Smooth muscle cell of the coronary artery (primary cell): ENCODE results near the gene YPEL3. TPM values are rescaled to one million over a fixed set of nuclear protein-coding genes. Genes with fewer than 3 reads are reported as not detected.

Experiments
- total RNA-seq: library from RNA; depleted of rRNA; stranded (reverse); fragments of >200 nt; gene quantifications from 2 replicates; pipeline ENCODE4 v1.2.3, GENCODE V29; 2014; ENCODE audit warnings: low replicate concordance

Gene YPEL3
- total RNA-seq, result 8.1 and 11.5 TPM in 2 replicates

GRCh38 chr16:30096105-30096861 lies at the start of gene YPEL3:
YPEL3 (minus strand) TSS chr16:30096213; CDS start chr16:30095482, 731 bp downstream.

GRCh38 chr16:30113031-30113710 lies 17.2 kb upstream of the YPEL3 start, which contains the start of gene GDPD3:
GDPD3 (minus strand) TSS chr16:30113537; CDS start chr16:30113478, 59 bp downstream.

GRCh38 chr16:30091474-30092372 lies 4.3 kb downstream of the YPEL3 start, which contains the start of gene TBX6:
TBX6 (minus strand) TSS chr16:30091924; CDS start chr16:30091193, 731 bp downstream.

GRCh38 chr16:30075503-30076275 lies 20.3 kb downstream of the YPEL3 start, which contains the start of gene PPP4C:
PPP4C (plus strand) TSS chr16:30075994; CDS start chr16:30076378, 384 bp downstream.

GRCh38 chr16:30065102-30065942 lies 30.7 kb downstream of the YPEL3 start, which contains the start of gene ALDOA:
ALDOA (plus strand) TSS chr16:30065760; CDS start chr16:30066898, 1,138 bp downstream.

Other genes with a start within 250 kb of the YPEL3 start
- 65.0 and 80.7 TPM in 2 replicates for gene CDIPT, start 233.0 kb downstream of the YPEL3 start, total RNA-seq
- gene SEZ6L2, start 196.7 kb downstream of the YPEL3 start, total RNA-seq, result 2.3 and 6.6 TPM in 2 replicates
- gene ASPHD1, start 195.7 kb downstream of the YPEL3 start, total RNA-seq, result 3.4 and 13.5 TPM in 2 replicates
- 4.9 and 5.7 TPM in 2 replicates for gene KCTD13, start 170.0 kb downstream of the YPEL3 start, total RNA-seq
- 47.5 and 77.3 TPM in 2 replicates for gene TMEM219, start 134.1 kb downstream of the YPEL3 start, total RNA-seq
- gene TAOK2, start 122.3 kb downstream of the YPEL3 start, total RNA-seq, result 36.0 and 45.1 TPM in 2 replicates
- gene HIRIP3, start 100.6 kb downstream of the YPEL3 start, total RNA-seq, result 5.9 and 6.8 TPM in 2 replicates
- gene INO80E, start 100.0 kb downstream of the YPEL3 start, total RNA-seq, result 11.5 and 13.8 TPM in 2 replicates
- 0.08 and 0.23 TPM in 2 replicates for gene DOC2A, start 85.2 kb downstream of the YPEL3 start, total RNA-seq
- not detected in 2 replicates for gene C16orf92, start 73.0 kb downstream of the YPEL3 start, total RNA-seq
- not detected in 2 replicates for gene TLCD3B, start 64.9 kb downstream of the YPEL3 start, total RNA-seq
- 454 and 683 TPM in 2 replicates for gene ALDOA, start 30.5 kb downstream of the YPEL3 start, total RNA-seq
- gene PPP4C, start 20.2 kb downstream of the YPEL3 start, total RNA-seq, result 243 and 256 TPM in 2 replicates
- gene TBX6, start 4.3 kb downstream of the YPEL3 start, total RNA-seq, result under 0.01 and 0.12 TPM in 2 replicates
- 0.60 and 4.4 TPM in 2 replicates for gene GDPD3, start 17.3 kb upstream of the YPEL3 start, total RNA-seq
- 27.1 and 40.4 TPM in 2 replicates for gene MAPK3, start 27.0 kb upstream of the YPEL3 start, total RNA-seq
- 0.47 and 1.9 TPM in 2 replicates for gene CORO1A, start 87.4 kb upstream of the YPEL3 start, total RNA-seq
- 23.3 and 43.5 TPM in 2 replicates for gene BOLA2B, start 97.5 kb upstream of the YPEL3 start, total RNA-seq
- 6.2 and 39.7 TPM in 2 replicates for gene SLX1A, start 97.7 kb upstream of the YPEL3 start, total RNA-seq
- 1.2 and 1.4 TPM in 2 replicates for gene SULT1A3, start 103.0 kb upstream of the YPEL3 start, total RNA-seq
- 0.68 and 1.5 TPM in 2 replicates for gene NPIPB13, start 152.3 kb upstream of the YPEL3 start, total RNA-seq